MM.1S (cell line): ENCODE measurements around the gene C2CD3.

ENCODE experiments used
- DNase-seq: peaks from one replicate; pipeline ENCODE4 v3.0.0-alpha.2; 2015
- H2AFZ ChIP-seq: fragments of 300-600 bp; sonication (generic); 2 replicates; pipeline ENCODE4 v1.6.0; 2016; ENCODE audit warnings: antibody characterized with exemption, low read length
- H3F3A ChIP-seq: fragments of 300-600 bp; sonication (generic); 2 replicates; pipeline ENCODE4 v1.6.1; 2016; ENCODE audit warnings: mild to moderate bottlenecking, antibody characterized with exemption, low read length, moderate library complexity, mixed read lengths; ENCODE audit not compliant: insufficient read depth
- H3K27ac ChIP-seq: fragments of 300-600 bp; sonication (generic); 2 replicates; pipeline ENCODE4 v1.5.1; 2016; ENCODE audit warnings: mild to moderate bottlenecking, low read length
- H3K27me3 ChIP-seq: fragments of 300-600 bp; sonication (generic); replicated peaks from 2 replicates; pipeline ENCODE4 v1.6.0; 2016; ENCODE audit warnings: low read length; ENCODE audit not compliant: insufficient read depth
- H3K36me3 ChIP-seq: fragments of 300-600 bp; sonication (generic); replicated peaks from 2 replicates; pipeline ENCODE4 v1.6.1; 2016; ENCODE audit warnings: mild to moderate bottlenecking, low read length, mixed read lengths; ENCODE audit not compliant: insufficient read depth
- H3K4me1 ChIP-seq: fragments of 300-600 bp; sonication (generic); 2 replicates; pipeline ENCODE4 v1.6.1; 2016; ENCODE audit warnings: low read length, mixed read lengths
- H3K4me2 ChIP-seq: fragments of 300-600 bp; sonication (generic); 2 replicates; pipeline ENCODE4 v1.6.0; 2016; ENCODE audit warnings: low read depth, low read length
- H3K4me3 ChIP-seq: fragments of 300-600 bp; sonication (generic); 2 replicates; pipeline ENCODE4 v1.5.1; 2016; ENCODE audit warnings: low read length, mixed read lengths
- H3K79me2 ChIP-seq: fragments of 300-600 bp; sonication (generic); 2 replicates; pipeline ENCODE4 v1.6.1; 2016; ENCODE audit warnings: mixed run types, low read length, mixed read lengths
- H3K9ac ChIP-seq: fragments of 300-600 bp; sonication (generic); 2 replicates; pipeline ENCODE4 v1.6.1; 2016; ENCODE audit warnings: low read length, mixed read lengths
- H3K9me2 ChIP-seq: fragments of 300-600 bp; sonication (generic); replicated peaks from 2 replicates; pipeline ENCODE4 v1.6.1; 2016; ENCODE audit warnings: mild to moderate bottlenecking, low read length, mixed read lengths; ENCODE audit not compliant: insufficient read depth
- H3K9me3 ChIP-seq: fragments of 300-600 bp; sonication (generic); replicated peaks from 2 replicates; pipeline ENCODE4 v1.6.1; 2016; ENCODE audit warnings: mild to moderate bottlenecking, low read length, mixed read lengths; ENCODE audit not compliant: insufficient read depth
- H4K20me1 ChIP-seq: fragments of 300-600 bp; sonication (generic); 2 replicates; pipeline ENCODE4 v1.6.1; 2016; ENCODE audit warnings: mild to moderate bottlenecking, low read length, moderate library complexity, mixed read lengths; ENCODE audit not compliant: insufficient read depth
- CTCF ChIP-seq: fragments of 300-600 bp; sonication (generic); IDR thresholded peaks from 2 replicates; pipeline ENCODE4 v1.5.1; 2016; ENCODE audit warnings: antibody characterized with exemption, low read length, mixed read lengths
- EZH2 ChIP-seq: fragments of 300-600 bp; sonication (generic); optimal IDR thresholded peaks from 2 replicates; pipeline ENCODE3; 2017; ENCODE audit warnings: low read depth, mild to moderate bottlenecking, antibody characterized with exemption, low read length, mixed read lengths
- EZH2phosphoT487 ChIP-seq: fragments of 300-600 bp; sonication (generic); IDR thresholded peaks from 2 replicates; pipeline ENCODE4 v1.6.1; 2018; ENCODE audit warnings: antibody characterized with exemption, low read length

C2CD3 gene

GRCh38 chr11:73969991-73970800, 200.6 kb downstream of the C2CD3 start:
- TF ChIP-seq EZH2: no peak
- TF ChIP-seq CTCF: no peak
- TF ChIP-seq EZH2phosphoT487: no peak
- DNase-seq: no peak

GRCh38 chr11:73969091-73969490, 201.7 kb downstream of the C2CD3 start:
- Histone ChIP-seq H3F3A (peaks cover 14% of the 10 kb centered on the region; the same call in 1 of the 2 replicates), H3K4me2 (no peak overlapping the region), H2AFZ (no peak overlapping the region), H4K20me1 (no peaks in the 10 kb centered on the region), H3K9me3 (no peaks in the 10 kb centered on the region), H3K4me1 (peaks cover 11% of the 10 kb centered on the region), H3K27me3 (no peaks in the 10 kb centered on the region), H3K4me3 (no peak overlapping the region), H3K9me2 (no peaks in the 10 kb centered on the region), H3K79me2 (no peaks in the 10 kb centered on the region), H3K9ac (no peak overlapping the region), H3K36me3 (no peaks in the 10 kb centered on the region), H3K27ac (no peak overlapping the region)
- DNase-seq: no peak
- TF ChIP-seq CTCF: no peak
- TF ChIP-seq EZH2phosphoT487: no peak
- TF ChIP-seq EZH2: no peak

More at GRCh38 chr11:73969991-73970800, 200.6 kb downstream of the C2CD3 start:
- Histone ChIP-seq H4K20me1 (no peaks in the 10 kb centered on the region), H3F3A (peaks cover 25% of the 10 kb centered on the region; the same call in 1 of the 2 replicates), H3K9me2 (no peaks in the 10 kb centered on the region), H3K9ac (no peak overlapping the region), H3K9me3 (no peaks in the 10 kb centered on the region), H3K4me3 (no peak overlapping the region), H3K79me2 (no peaks in the 10 kb centered on the region), H3K4me2 (no peak overlapping the region), H3K36me3 (no peaks in the 10 kb centered on the region), H3K4me1 (peaks cover 20% of the 10 kb centered on the region), H3K27me3 (no peaks in the 10 kb centered on the region), H2AFZ (no peak overlapping the region), H3K27ac (no peak overlapping the region)

GRCh38 chr11:73968356-73968966, 202.3 kb downstream of the C2CD3 start:
- no peak for TF ChIP-seq CTCF
- no peak for TF ChIP-seq EZH2
- no peak for TF ChIP-seq EZH2phosphoT487

More at GRCh38 chr11:73968356-73968966, 202.3 kb downstream of the C2CD3 start:
- peaks cover 9% of the 10 kb centered on the region for H3K4me1 ChIP-seq
- no peak overlapping the region for H3K4me3 ChIP-seq
- no peak overlapping the region for H3K4me2 ChIP-seq
- H2AFZ ChIP-seq: no peak overlapping the region
- no peak overlapping the region for H3K27ac ChIP-seq
- no peaks in the 10 kb centered on the region for H3K27me3 ChIP-seq
- H3K9me3 ChIP-seq: no peaks in the 10 kb centered on the region
- H3K9ac ChIP-seq: no peak overlapping the region
- no peak for DNase-seq
- no peaks in the 10 kb centered on the region for H4K20me1 ChIP-seq
- no peaks in the 10 kb centered on the region for H3K36me3 ChIP-seq
- no peaks in the 10 kb centered on the region for H3K9me2 ChIP-seq
- peaks cover 10% of the 10 kb centered on the region; the same call in 1 of the 2 replicates for H3F3A ChIP-seq
- no peaks in the 10 kb centered on the region for H3K79me2 ChIP-seq
